GM18520 (cell line): ENCODE data around the gene CNOT10.
"Not testable (repeated sequence)": the region's sequence is repeated elsewhere in the genome, so short reads cannot be mapped to it uniquely, and the experiment has no call there.

Source experiments
- ATAC-seq: cut with Tn5 transposase; IDR thresholded peaks from one replicate; pipeline ENCODE4 v1.9.1; 2021; ENCODE audit not compliant: unreplicated experiment

CNOT10 gene

DNA sequence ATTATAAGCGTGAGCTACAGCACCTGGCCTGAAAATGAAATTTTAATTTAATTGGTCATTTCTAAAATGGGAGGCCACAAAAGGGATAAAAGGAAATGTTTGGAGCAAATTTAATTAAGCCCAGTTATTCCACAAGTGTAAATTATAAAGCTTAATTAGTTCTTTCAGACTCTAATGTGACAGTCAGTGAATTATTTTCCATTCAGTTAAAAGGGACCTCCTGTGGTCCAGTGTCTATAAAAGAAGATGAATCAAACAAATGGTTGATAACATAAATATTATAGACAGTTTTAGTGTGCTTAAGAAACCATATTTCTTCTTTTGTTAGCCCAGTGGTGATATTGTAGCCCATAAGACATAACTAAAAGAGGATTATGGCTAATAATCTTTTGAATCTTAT is 66.4 kb downstream of the CNOT10 start:
- no peak for ATAC-seq

DNA sequence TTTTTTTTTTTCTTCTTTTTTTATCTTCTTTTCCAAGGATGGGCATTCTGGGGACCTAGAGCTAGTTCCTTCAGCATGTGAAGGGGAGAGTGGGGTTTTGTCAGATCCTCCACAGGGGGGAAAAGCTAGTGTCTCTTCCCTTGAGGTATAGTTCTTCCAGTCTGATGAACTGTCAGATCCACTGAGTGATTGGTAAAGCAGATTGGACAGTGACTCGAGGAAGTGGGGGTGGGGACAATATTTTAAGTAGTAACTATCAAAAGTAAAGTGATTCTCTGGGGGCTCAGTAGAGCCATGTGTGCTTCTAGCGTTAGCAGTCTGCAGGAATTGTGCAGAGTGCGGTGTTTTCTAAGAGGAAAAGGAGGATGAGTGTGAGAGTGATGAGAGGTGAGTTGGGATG is 70.8 kb downstream of the CNOT10 start:
- ATAC-seq: no peak

DNA sequence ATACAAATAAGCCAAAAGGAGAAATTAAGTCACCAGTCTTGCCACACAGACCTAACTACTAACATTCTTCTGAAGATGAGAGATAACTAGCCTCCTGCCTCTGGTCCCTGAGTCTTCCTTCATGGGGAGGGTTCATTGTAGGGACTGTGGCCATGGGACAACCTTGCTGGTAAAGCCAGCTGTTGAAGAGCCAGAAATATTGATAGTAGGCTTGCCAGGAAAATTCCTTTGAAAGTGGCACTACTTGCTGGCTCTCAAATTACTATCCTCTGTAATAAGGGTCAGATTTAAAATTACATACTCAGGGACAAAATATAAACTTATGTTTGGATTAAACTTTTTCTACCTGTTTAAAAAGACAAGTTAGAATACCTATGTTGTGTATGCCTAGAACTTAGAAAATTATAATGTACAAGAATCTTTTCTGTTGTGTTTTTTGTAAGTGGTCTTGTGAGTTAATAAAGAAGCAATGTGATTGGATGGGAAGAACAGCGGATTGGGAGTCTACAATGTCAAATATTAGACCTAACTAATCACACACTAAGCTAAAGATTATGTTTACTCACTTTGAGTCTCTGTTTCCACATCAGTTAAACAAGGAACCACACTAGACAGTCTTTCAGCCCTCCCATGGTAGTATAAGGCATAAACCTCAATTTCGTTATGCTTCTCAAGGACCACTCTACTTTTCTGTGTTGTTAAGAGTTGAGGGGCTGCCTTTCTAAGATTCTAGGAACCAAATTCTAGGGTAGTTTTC is 72.8 kb downstream of the CNOT10 start:
- ATAC-seq: no peak

DNA sequence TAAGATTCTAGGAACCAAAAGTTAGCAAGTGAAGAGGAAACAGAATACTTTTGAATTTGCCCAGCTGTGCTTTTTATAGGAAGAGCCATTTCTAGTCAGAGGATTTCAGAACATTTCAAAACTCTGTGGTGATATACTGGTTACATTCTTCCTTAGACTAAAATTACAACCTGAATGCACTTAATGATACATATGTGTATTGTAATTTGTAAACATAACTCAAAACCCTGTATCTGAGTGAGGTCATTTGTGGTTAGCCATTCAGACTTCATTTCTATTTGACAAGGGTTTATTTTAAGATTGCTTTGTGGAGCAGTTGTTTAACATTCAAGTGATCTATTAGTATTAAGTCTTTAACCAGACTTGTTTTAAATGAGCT is 73.4 kb downstream of the CNOT10 start:
- no peak for ATAC-seq

DNA sequence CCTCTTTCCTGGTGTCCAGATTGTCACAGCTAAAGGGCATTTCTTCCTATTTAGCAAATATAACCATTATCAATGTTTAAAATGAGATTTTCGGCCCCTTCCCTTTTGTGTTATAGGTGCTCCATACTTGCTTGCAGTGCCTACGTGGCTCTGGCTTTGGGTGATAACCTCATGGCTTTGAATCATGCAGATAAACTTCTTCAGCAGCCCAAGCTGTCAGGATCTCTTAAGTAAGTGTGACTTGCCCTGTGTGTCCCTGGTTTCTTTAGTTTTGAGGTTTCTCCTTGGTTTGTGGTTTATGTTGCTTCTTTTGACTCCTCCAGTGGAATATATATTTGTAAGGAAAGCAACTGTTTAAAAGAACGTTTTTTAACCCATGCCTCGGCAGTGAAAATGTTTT is 74.4 kb downstream of the CNOT10 start:
- no peak for ATAC-seq

DNA sequence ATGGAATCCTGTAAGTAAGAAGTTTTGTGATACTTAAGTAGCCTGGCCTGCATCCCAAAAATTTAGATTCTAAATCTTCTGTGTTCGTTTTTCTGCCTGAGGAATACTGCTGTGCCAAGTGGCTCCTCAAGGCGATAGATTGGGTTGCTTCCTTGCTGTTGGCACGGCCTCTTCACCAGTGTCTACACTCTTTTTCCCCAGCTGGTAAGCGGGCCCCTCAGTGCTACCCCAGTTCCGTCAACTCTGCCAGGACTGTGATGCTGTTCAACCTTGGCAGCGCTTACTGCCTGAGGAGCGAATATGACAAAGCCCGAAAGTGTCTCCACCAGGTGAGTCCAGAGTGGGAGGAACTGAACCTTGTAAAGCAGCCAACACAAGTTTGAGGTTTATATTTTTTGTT is 79.5 kb downstream of the CNOT10 start:
- ATAC-seq: no peak

DNA sequence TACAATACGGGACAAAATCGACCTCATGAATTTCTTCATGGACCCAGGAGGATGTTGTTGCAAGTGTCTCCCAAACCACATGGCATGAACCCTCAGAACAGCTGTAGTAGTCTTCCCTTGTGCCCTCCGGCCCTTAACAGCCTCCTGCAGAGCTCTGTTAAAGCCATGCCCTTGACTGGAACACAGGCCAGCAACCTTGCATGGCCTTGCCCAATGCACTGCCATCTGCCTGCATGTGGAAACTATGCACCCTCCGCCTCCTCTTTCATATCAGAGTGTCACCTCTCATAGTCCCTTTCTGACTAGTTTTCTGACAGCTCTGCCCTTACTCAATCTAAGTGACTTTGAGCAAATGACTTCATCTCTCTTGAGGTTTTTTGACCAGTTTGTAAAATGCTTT is 93.4 kb downstream of the CNOT10 start:
- ATAC-seq: no peak

DNA sequence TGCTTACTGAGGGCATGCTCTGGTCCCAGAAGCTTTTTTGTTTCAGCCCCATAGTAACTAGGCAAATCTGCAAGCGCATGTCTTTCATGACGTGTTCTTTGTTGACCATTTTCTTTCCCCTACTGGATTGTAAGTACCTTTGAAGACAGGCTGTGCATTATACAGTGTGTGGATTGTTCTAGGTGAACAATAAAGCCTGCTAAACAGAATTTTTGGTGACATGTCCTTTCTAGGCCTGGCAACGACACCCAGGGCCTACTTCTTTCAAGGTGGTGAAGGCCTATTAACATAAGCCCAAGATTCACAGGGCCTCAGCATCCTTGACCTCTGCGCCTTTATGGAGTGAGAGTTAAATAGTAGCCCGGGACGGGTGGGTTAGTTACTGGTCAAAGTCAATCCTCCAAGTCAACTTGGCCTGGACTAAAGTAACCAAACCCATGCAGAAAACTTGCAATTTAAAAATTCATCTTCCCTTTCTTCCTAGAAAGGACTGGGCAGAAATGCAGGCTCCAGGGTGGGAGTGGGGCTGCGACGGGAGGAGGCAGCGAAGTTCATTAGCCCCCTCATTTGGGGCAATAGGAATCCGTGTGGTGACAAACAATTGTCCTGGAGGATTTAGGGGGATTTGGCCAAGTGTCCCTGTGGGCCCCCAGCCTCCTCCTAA is 95.2 kb downstream of the CNOT10 start:
- no peak for ATAC-seq

DNA sequence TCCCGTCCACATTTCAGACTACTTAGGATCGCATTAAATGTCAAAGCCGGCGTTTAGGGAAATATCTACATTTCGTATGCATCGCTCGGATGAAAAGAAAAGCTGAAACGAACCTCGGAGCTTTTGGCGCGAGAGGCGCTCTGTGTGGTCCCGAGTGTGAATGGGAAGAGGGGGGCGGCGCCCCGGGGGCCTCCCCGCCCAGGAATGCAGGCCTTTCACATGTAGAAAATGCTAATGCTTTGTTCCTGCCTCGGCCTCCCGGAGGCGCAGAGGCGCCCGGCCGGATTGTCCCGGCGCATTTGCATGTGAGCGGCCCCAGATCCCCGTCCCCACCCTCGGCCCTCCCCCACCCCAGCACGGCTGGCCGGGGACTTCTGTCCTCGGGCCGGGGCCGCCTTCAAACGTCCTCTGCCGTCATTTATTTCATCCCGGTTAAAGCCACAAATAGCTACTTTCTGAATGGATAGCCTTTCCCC is 95.8 kb downstream of the CNOT10 start:
- no peak for ATAC-seq

DNA sequence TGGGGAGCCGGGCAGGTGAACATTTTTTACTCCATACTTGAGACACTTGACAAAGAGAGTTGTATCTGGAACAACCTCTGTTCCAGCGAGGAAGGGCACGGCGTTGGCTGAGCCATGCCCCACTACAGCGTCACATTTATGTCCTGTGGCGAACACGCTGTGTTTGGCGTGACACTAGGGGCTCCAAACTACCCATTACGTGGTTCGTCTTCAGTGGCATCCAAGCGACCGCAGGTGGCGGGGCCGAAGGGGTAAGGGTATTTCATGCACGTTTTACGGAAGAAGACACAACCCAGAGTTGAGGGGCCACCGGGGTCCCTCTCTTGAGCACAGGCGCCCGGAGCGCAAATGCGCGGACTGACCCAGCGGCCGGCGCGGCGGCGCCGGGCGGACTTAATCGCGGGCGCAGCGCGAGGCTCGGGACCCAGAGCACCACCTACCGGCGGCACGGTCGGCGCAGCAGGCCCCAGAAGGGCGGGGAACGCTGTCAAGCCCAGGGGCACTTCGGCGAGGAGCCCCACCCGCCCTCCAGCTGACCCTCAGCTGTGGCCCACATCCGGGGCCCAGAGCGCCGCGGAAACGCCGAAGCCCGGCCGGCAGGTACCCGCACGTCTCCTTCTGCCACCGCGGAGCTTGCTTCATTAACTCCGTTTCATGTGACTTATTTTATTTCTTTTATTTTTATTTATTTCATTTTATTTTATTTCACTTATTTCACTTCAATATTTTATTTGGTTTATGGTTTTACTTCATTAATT is 96.4 kb downstream of the CNOT10 start:
- peak; percentile 87 for ATAC-seq

DNA sequence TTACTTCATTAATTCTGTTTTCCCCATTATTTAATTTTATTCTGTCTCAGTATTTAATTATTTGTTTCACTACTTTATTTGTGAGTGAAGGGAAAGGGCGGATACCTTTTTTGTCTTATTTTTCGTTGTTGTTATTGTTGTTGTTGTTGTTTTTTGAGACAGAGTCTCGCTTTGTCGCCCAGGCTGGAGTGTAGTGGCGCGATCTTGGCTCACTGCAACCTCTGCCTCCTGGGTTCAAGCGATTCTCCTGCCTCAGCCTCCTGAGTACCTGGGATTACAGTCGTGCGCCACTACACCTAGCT is 96.9 kb downstream of the CNOT10 start:
- not testable (repeated sequence) for ATAC-seq

DNA sequence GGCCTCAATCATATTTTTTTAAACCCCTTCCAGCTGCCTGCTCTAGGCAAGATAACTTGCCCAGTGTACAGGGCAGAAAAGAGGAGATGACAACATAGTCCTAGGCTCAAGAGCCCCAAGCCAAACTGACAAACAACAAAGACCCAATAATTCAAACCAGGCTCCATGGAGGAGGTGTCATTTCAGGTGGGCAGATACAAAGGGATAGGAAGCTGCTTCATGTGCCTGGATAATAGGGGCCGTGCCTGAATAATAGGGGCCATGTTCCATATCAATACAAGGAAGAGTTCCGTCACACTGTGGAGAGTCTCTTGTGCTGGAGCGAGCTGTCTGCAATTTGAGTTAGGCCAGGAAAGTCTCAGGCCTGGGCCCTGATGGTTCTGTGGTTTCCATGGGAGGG is 97.4 kb downstream of the CNOT10 start:
- no peak for ATAC-seq

DNA sequence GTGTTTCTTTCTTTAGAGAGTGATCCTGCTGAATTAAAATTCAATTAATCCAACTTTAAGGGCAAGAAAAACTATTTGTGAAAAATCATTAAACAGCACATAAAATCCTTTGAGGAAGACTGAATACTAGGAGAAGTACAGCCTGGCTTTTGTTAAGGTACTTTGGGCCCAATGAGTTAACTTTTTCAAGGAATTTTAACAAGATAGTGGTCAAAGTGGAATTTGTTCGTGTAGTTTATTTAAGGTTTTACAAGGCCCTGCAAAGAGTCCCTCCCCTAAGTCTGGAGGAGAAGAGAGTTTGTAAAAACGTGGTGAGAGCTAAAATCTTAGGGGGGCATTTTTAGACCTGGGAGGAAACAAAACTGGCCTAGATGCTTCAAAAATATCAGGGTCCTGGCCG is 106.8 kb downstream of the CNOT10 start:
- ATAC-seq: no peak

DNA sequence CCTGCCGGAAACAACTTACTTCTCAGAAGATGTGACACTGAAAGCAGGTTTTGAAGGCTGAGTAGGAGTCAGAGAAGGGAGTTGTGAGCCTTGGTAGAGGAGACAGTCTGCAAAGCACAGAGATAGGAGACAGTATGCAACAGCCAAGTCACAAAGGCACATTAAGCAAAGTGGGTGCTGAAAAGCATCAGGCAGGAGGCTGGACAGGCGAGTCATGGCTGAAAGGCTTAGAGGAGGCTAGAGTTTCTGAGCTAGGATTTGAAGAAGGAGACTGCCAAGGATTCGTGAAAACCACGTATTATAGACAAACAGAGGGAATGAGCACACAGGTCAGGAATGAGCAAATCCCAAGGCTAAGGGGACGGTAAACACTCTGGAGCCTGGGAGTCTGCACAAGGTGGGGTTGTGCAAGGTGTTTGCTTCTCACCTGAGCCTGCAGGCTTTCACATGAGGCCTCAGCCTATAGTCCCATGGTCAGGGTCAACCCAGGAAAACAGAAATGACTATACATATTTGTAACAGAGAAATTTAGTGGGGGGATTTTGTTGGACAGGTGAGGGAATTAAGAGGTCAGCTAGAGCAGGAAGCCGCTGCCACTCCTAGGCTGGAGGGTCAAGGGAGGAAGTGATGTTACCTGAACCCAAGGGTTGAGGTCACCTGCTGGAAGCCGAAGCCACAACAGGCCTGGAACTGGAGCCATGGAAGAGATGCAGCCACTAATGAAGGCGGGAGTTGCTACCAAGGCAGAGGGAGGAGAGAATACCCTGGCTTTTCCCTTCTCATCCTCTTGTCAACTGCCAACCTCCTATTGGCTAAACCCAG is 109.7 kb downstream of the CNOT10 start:
- ATAC-seq: no peak

DNA sequence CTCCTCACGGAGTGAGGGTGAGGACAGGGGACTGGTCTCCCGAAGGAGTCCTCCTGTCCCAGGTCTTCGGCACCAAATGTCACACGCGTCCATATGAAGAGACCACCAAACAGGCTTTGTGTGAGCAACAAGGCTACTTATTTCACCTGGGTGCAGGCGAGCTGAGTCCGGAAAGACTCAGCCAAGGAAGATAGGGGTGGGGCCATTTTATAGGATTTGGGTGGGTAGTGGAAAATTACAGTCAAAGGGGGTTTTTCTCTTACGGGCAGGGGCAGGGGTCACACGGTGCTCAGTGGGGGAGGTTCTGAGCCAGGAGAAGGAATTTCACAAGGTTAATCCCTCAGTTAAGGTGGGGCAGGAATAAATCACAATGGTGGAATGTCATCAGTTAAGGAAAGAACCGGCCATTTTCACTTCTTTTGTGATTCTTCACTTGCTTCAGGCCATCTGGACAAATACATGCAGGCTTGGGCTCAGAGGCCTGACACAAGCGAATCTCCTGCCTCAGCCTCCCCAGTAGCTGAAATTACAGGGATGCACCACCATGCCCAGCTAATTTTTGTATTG is 111.5 kb downstream of the CNOT10 start:
- ATAC-seq: not testable (repeated sequence)

DNA sequence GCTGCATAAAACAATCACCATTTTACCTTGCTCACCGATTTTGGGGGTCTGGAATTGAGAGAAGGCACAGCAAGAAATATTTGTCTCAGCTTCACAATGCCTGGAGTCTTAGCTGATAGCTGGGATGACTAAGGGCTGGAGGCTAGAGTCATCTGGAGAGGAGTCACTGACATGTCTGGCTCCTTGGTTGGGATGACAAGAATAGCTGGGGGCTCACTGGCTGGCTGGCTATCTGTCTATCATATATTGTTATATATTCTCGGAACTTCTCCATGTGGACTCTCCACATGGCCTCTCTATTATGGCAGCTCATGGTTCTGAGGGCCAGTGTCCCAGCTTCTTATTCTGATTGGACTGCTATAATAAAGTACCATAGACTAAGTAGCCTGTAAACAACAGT is 112.8 kb downstream of the CNOT10 start:
- ATAC-seq: no peak

DNA sequence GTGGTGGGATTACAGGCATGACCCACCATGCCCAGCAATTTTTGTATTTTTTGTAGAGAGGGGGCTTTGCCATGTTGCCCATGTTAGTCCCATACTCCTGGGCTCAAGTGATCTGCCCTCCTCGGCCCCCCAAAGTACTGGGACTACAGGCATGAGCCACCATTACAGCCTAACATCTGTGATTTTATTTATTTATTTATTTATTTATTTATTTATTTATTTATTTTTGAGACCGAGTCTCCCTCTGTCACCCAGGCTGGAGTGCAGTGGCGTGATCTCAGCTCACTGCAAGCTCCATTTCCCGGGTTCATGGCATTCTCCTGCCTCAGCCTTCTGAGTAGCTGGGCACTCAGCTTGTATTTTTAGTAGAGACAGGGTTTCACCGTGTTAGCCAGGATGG is 116.5 kb downstream of the CNOT10 start:
- not testable (repeated sequence) for ATAC-seq

DNA sequence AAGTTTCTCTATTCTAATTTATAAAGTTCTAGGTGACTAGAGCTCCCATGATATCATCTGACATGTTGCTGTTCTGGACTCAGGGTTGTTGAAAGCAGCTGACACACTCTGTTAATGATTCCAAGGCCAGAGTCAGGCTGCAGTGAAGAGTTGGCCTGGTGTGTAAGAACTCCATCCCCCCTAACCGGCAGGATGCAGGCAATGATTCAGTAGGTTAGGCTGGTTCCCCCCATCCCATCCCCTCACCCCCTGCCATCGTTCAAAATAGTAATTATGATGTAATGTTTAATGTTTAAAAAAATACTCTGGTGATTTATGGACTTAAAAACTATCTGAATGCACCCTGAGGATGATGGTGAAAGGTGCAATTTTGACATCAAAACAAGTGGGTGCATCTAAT is 128.2 kb downstream of the CNOT10 start:
- ATAC-seq: no peak

DNA sequence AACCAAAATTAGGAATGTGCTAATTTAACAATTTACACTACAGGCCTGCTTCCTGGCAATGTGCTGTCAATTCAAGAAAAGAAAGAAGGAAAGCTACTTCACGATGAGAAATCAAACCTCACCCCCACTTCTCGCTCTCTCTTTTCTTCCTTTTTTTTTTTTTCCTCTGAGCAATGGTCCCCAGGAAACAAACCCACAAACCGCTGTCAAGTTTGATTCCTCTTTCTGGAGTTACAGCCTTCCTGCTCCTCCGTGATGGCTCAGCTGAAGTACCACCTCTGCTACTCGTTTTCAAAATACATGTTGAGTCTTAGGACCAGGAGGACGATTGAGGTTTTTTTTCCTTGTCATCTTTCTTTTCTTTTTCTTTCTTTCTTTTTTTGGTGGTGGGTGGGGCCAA is 129.4 kb downstream of the CNOT10 start:
- no peak for ATAC-seq

DNA sequence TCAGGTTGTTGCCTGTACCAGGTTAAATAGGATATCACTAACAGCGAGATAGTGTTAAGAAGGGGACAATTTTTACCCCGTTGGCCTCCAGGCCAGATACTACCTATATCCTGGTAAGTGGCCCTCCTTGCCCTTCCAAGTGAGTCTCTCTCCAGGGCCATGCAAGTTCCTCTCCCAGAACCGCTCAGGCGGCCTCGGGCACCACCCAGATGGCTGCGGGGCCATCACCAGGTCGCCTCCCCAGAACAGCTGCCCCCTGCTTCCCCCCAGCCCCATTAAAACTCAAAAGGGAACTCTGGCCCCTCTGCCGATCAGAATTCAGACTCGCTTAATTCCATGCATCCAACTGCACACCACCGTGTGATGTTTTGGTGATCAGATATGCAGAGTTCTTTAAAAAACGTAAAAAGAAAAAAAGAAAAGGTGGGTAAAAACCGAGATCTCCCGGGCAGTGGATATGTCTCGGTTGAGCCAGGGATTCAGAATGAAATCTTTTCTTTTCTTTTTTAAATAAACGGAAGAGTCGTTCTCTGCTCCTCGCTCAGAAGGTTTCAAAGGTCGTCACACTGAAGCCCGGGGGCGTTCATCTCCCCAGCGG is 131.0 kb downstream of the CNOT10 start:
- ATAC-seq: no peak
